ENCODE measurements around the gene PTHLH. TPM values are rescaled to one million over a fixed set of nuclear protein-coding genes. Genes with fewer than 3 reads are reported as not detected.

PTHLH gene
- total and polyA plus RNA-seq, 2 experiments from 2014 or later: not detected

DNA sequence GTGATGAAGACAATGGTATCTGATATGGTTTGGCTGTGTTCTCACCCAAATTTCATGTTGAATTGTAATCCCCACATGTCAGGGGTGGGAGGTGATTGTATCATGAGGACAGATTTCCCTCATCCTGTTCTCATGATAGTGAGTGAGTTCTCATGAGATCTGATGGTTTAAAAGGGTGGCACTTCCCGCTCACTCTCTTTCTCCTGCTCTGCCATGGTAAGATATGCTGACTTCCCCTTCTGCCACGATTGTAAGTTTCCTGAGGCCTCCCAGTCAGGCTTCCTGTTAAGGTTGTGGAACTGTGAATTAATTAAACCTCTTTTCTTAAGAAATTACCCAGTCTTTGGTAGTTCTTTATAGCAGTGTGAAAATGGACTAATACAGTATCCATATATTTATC is 25.6 kb upstream of the PTHLH start (continued):
- TF ChIP-seq, protein P1, sequence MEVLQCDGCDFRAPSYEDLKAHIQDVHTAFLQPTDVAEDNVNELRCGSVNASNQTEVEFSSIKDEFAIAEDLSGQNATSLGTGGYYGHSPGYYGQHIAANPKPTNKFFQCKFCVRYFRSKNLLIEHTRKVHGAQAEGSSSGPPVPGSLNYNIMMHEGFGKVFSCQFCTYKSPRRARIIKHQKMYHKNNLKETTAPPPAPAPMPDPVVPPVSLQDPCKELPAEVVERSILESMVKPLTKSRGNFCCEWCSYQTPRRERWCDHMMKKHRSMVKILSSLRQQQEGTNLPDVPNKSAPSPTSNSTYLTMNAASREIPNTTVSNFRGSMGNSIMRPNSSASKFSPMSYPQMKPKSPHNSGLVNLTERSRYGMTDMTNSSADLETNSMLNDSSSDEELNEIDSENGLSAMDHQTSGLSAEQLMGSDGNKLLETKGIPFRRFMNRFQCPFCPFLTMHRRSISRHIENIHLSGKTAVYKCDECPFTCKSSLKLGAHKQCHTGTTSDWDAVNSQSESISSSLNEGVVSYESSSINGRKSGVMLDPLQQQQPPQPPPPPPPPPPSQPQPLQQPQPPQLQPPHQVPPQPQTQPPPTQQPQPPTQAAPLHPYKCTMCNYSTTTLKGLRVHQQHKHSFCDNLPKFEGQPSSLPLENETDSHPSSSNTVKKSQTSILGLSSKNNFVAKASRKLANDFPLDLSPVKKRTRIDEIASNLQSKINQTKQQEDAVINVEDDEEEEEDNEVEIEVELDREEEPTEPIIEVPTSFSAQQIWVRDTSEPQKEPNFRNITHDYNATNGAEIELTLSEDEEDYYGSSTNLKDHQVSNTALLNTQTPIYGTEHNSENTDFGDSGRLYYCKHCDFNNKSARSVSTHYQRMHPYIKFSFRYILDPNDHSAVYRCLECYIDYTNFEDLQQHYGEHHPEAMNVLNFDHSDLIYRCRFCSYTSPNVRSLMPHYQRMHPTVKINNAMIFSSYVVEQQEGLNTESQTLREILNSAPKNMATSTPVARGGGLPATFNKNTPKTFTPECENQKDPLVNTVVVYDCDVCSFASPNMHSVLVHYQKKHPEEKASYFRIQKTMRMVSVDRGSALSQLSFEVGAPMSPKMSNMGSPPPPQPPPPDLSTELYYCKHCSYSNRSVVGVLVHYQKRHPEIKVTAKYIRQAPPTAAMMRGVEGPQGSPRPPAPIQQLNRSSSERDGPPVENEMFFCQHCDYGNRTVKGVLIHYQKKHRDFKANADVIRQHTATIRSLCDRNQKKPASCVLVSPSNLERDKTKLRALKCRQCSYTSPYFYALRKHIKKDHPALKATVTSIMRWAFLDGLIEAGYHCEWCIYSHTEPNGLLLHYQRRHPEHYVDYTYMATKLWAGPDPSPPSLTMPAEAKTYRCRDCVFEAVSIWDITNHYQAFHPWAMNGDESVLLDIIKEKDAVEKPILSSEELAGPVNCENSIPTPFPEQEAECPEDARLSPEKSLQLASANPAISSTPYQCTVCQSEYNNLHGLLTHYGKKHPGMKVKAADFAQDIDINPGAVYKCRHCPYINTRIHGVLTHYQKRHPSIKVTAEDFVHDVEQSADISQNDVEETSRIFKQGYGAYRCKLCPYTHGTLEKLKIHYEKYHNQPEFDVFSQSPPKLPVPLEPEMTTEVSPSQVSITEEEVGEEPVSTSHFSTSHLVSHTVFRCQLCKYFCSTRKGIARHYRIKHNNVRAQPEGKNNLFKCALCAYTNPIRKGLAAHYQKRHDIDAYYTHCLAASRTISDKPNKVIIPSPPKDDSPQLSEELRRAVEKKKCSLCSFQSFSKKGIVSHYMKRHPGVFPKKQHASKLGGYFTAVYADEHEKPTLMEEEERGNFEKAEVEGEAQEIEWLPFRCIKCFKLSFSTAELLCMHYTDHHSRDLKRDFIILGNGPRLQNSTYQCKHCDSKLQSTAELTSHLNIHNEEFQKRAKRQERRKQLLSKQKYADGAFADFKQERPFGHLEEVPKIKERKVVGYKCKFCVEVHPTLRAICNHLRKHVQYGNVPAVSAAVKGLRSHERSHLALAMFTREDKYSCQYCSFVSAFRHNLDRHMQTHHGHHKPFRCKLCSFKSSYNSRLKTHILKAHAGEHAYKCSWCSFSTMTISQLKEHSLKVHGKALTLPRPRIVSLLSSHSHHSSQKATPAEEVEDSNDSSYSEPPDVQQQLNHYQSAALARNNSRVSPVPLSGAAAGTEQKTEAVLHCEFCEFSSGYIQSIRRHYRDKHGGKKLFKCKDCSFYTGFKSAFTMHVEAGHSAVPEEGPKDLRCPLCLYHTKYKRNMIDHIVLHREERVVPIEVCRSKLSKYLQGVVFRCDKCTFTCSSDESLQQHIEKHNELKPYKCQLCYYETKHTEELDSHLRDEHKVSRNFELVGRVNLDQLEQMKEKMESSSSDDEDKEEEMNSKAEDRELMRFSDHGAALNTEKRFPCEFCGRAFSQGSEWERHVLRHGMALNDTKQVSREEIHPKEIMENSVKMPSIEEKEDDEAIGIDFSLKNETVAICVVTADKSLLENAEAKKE (CRISPR knock-in tag; IDR thresholded peaks at IDR 0.05): no peak
- TF ChIP-seq, protein P2, sequence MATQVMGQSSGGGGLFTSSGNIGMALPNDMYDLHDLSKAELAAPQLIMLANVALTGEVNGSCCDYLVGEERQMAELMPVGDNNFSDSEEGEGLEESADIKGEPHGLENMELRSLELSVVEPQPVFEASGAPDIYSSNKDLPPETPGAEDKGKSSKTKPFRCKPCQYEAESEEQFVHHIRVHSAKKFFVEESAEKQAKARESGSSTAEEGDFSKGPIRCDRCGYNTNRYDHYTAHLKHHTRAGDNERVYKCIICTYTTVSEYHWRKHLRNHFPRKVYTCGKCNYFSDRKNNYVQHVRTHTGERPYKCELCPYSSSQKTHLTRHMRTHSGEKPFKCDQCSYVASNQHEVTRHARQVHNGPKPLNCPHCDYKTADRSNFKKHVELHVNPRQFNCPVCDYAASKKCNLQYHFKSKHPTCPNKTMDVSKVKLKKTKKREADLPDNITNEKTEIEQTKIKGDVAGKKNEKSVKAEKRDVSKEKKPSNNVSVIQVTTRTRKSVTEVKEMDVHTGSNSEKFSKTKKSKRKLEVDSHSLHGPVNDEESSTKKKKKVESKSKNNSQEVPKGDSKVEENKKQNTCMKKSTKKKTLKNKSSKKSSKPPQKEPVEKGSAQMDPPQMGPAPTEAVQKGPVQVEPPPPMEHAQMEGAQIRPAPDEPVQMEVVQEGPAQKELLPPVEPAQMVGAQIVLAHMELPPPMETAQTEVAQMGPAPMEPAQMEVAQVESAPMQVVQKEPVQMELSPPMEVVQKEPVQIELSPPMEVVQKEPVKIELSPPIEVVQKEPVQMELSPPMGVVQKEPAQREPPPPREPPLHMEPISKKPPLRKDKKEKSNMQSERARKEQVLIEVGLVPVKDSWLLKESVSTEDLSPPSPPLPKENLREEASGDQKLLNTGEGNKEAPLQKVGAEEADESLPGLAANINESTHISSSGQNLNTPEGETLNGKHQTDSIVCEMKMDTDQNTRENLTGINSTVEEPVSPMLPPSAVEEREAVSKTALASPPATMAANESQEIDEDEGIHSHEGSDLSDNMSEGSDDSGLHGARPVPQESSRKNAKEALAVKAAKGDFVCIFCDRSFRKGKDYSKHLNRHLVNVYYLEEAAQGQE (IDR thresholded peaks at IDR 0.05; ENCODE audit: unreplicated experiment): no peak
- TF ChIP-seq NANOG (IDR thresholded peaks at IDR 0.05; ENCODE audit: borderline replicate concordance): no peak
- no peak for TF ChIP-seq EZH2 (IDR thresholded peaks at IDR 0.05; ENCODE audit: low read depth, unreplicated experiment)
- no peak for TF ChIP-seq STAT1 (IDR thresholded peaks at IDR 0.05; ENCODE audit: unreplicated experiment)
- no peak for TF ChIP-seq ZNF331 (CRISPR knock-in tag; IDR thresholded peaks at IDR 0.05; ENCODE audit: low read depth)

Data from GM23338 (cell line).